HepG2 (cell line): ENCODE results near the gene CCDC83. TPM values are rescaled to one million over a fixed set of nuclear protein-coding genes. Genes with fewer than 3 reads are reported as not detected.

Experiments used
- ASH2L ChIP-seq: fragments of 300-600, 200-600 bp; sonication (generic); IDR thresholded peaks from 2 replicates; pipeline ENCODE4 v1.7.0; 2017; ENCODE audit warnings: low read depth, mild to moderate bottlenecking, moderate library complexity, mixed read lengths, low read length; ENCODE audit not compliant: insufficient read length
- FIP1L1 ChIP-seq: fragments of 200-400 bp; formaldehyde crosslinking; IDR thresholded peaks from 2 replicates; pipeline ENCODE4 v1.6.1; 2018; ENCODE audit warnings: low read depth, mild to moderate bottlenecking, low read length, moderate library complexity, borderline replicate concordance; ENCODE audit not compliant: insufficient read depth
- TCF7L2 ChIP-seq: IDR thresholded peaks from 2 replicates; pipeline ENCODE4 v1.6.1; 2011; ENCODE audit warnings: mild to moderate bottlenecking, low read depth, low read length, moderate library complexity
- YY1 ChIP-seq: IDR thresholded peaks from 2 replicates; pipeline ENCODE4 v1.6.1; 2011; ENCODE audit warnings: low read length, low read depth, moderate library complexity, mild to moderate bottlenecking; ENCODE audit not compliant: insufficient read depth, insufficient replicate concordance
- ZNF34 ChIP-seq: sonication (generic); formaldehyde crosslinking; IDR thresholded peaks from 2 replicates; pipeline ENCODE4 v1.4.0; 2020; ENCODE audit warnings: mild to moderate bottlenecking, missing genetic modification reagents, borderline replicate concordance
- ZNF496 ChIP-seq: sonication (generic); formaldehyde crosslinking; IDR thresholded peaks from 2 replicates; pipeline ENCODE4 v1.8.1; 2023; ENCODE audit warnings: mild to moderate bottlenecking, moderate library complexity, missing genetic modification reagents; ENCODE audit not compliant: insufficient replicate concordance
- ZNF672 ChIP-seq: sonication (generic); formaldehyde crosslinking; IDR thresholded peaks from 2 replicates; pipeline ENCODE4 v1.8.1; 2022; ENCODE audit warnings: missing genetic modification reagents
- ZNF773 ChIP-seq: sonication (generic); formaldehyde crosslinking; IDR thresholded peaks from 2 replicates; pipeline ENCODE4 v1.4.0; 2020; ENCODE audit warnings: missing genetic modification reagents, borderline replicate concordance
- ZNF792 ChIP-seq: IDR thresholded peaks from 2 replicates; pipeline ENCODE4 v1.6.1; 2016
- ZSCAN9 ChIP-seq: IDR thresholded peaks from 2 replicates; pipeline ENCODE4 v1.6.1; 2016; ENCODE audit warnings: borderline replicate concordance
- polyA plus RNA-seq, 8 experiments: library from polyadenylated mRNA; depleted of rRNA in 3 of 8; stranded (reverse) in 7 of 8; unstranded in 1 of 8; fragments of >200 nt; fragmentation: Illumina TruSeq in 4 of 8; extraction: Trizol in 4 of 8; gene quantifications; 2 replicates each; pipeline versions ENCODE4 v1.2.1 to v1.2.3, GENCODE V29; 2011 to 2016; ENCODE audit warnings: low read depth in 4 of 8, missing spikeins in 1 of 8, mixed read lengths in 1 of 8; ENCODE audit not compliant: insufficient read depth in 1 of 8
- total RNA-seq, 5 experiments: library from RNA; depleted of rRNA; stranded (reverse); fragments of >200 nt; fragmentation: Illumina TruSeq; extraction: Trizol; gene quantifications; 2 replicates each; pipeline ENCODE4 v1.2.3, GENCODE V29; 2016; ENCODE audit warnings: low read depth in 1 of 5
- TF ChIP-seq, protein P1 (sequence below): sonication (generic); formaldehyde crosslinking; IDR thresholded peaks from 2 replicates; pipeline ENCODE4 v1.8.0; 2022; ENCODE audit warnings: mild to moderate bottlenecking, missing genetic modification reagents, moderate library complexity
- TF ChIP-seq, protein P2 (sequence below): sonication (generic); formaldehyde crosslinking; IDR thresholded peaks from 2 replicates; pipeline ENCODE4 v1.4.0; 2020; ENCODE audit warnings: low read depth, mild to moderate bottlenecking, missing genetic modification reagents
- TF ChIP-seq, protein P3 (sequence below): sonication (generic); formaldehyde crosslinking; IDR thresholded peaks from 2 replicates; pipeline ENCODE4 v1.9.0; 2021; ENCODE audit warnings: missing genetic modification reagents, mild to moderate bottlenecking, borderline replicate concordance
- TF ChIP-seq, protein P4 (sequence below): sonication (generic); formaldehyde crosslinking; IDR thresholded peaks from one replicate; pipeline ENCODE4 v1.5.1; 2020; ENCODE audit warnings: mild to moderate bottlenecking, missing genetic modification reagents; ENCODE audit errors: not compliant biosample characterization

Gene CCDC83
- total and polyA plus RNA-seq, 2 of the 13 experiments (the other 11 are each of a cell fraction or from before 2014, with no cell fraction given), result not detected

DNA sequence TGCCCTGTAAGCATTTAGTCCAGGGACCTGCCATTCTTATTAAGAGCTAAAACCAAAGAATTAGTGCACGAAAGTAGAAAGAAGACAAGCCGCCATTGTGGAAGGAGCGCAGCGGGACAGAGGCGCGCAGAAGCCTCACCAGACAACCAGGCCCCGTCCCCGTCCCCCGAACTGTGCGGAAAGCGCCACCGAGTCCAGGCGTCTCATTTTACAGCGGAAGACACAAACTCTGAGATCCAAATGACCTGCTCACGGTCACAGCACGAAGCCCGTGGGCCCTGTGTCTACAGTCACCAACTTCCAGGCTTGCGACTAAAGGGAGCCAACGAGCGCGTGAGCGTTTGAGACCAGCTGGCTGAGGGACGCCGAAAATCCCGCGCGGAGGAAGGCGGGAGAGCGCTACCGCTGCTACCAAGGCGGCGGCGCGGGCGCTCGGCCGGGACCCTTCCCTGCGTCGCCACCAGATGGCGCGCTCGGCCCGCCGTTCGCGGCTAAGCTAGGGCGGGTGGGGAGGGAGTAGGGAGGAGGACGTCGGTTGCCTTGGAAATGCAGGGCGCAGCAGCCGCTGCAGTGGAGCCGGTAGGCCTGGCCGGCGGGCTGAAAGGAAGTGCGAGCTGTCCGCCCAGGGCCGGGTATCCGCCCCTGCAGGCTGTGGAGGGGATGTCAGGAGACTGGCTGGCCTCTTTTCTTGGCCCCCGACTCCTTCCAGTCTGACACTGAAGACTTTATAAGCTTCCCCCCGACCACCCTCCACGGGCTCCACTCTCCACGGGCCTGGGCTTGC lies 434 bp upstream of the CCDC83 start (continued):
- TF ChIP-seq, protein P1, sequence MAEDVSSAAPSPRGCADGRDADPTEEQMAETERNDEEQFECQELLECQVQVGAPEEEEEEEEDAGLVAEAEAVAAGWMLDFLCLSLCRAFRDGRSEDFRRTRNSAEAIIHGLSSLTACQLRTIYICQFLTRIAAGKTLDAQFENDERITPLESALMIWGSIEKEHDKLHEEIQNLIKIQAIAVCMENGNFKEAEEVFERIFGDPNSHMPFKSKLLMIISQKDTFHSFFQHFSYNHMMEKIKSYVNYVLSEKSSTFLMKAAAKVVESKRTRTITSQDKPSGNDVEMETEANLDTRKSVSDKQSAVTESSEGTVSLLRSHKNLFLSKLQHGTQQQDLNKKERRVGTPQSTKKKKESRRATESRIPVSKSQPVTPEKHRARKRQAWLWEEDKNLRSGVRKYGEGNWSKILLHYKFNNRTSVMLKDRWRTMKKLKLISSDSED (CRISPR knock-in tag), result no peak
- TF ChIP-seq ZNF672 (no peak), ZNF496 (no peak), ZSCAN9 (CRISPR knock-in tag) (peak; percentile 67; the same call in 1 of the 2 replicates), ZNF792 (CRISPR knock-in tag) (peak; percentile 92), ZNF34 (0 out of 2 replicates have a peak, but pooled peaks have one; percentile 62), FIP1L1 (no peak; the same call in 1 of the 2 replicates), ZNF773 (peak; percentile 80; the same call in 1 of the 2 replicates), YY1 (peak; percentile 73), TCF7L2 (no peak), ASH2L (peak; percentile 87)
- TF ChIP-seq, protein P2, sequence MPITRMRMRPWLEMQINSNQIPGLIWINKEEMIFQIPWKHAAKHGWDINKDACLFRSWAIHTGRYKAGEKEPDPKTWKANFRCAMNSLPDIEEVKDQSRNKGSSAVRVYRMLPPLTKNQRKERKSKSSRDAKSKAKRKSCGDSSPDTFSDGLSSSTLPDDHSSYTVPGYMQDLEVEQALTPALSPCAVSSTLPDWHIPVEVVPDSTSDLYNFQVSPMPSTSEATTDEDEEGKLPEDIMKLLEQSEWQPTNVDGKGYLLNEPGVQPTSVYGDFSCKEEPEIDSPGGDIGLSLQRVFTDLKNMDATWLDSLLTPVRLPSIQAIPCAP, result peak; percentile 52; the same call in 1 of the 2 replicates
- TF ChIP-seq, protein P3, sequence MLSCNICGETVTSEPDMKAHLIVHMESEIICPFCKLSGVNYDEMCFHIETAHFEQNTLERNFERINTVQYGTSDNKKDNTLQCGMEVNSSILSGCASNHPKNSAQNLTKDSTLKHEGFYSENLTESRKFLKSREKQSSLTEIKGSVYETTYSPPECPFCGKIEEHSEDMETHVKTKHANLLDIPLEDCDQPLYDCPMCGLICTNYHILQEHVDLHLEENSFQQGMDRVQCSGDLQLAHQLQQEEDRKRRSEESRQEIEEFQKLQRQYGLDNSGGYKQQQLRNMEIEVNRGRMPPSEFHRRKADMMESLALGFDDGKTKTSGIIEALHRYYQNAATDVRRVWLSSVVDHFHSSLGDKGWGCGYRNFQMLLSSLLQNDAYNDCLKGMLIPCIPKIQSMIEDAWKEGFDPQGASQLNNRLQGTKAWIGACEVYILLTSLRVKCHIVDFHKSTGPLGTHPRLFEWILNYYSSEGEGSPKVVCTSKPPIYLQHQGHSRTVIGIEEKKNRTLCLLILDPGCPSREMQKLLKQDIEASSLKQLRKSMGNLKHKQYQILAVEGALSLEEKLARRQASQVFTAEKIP (CRISPR knock-in tag), result no peak
- TF ChIP-seq, protein P4, sequence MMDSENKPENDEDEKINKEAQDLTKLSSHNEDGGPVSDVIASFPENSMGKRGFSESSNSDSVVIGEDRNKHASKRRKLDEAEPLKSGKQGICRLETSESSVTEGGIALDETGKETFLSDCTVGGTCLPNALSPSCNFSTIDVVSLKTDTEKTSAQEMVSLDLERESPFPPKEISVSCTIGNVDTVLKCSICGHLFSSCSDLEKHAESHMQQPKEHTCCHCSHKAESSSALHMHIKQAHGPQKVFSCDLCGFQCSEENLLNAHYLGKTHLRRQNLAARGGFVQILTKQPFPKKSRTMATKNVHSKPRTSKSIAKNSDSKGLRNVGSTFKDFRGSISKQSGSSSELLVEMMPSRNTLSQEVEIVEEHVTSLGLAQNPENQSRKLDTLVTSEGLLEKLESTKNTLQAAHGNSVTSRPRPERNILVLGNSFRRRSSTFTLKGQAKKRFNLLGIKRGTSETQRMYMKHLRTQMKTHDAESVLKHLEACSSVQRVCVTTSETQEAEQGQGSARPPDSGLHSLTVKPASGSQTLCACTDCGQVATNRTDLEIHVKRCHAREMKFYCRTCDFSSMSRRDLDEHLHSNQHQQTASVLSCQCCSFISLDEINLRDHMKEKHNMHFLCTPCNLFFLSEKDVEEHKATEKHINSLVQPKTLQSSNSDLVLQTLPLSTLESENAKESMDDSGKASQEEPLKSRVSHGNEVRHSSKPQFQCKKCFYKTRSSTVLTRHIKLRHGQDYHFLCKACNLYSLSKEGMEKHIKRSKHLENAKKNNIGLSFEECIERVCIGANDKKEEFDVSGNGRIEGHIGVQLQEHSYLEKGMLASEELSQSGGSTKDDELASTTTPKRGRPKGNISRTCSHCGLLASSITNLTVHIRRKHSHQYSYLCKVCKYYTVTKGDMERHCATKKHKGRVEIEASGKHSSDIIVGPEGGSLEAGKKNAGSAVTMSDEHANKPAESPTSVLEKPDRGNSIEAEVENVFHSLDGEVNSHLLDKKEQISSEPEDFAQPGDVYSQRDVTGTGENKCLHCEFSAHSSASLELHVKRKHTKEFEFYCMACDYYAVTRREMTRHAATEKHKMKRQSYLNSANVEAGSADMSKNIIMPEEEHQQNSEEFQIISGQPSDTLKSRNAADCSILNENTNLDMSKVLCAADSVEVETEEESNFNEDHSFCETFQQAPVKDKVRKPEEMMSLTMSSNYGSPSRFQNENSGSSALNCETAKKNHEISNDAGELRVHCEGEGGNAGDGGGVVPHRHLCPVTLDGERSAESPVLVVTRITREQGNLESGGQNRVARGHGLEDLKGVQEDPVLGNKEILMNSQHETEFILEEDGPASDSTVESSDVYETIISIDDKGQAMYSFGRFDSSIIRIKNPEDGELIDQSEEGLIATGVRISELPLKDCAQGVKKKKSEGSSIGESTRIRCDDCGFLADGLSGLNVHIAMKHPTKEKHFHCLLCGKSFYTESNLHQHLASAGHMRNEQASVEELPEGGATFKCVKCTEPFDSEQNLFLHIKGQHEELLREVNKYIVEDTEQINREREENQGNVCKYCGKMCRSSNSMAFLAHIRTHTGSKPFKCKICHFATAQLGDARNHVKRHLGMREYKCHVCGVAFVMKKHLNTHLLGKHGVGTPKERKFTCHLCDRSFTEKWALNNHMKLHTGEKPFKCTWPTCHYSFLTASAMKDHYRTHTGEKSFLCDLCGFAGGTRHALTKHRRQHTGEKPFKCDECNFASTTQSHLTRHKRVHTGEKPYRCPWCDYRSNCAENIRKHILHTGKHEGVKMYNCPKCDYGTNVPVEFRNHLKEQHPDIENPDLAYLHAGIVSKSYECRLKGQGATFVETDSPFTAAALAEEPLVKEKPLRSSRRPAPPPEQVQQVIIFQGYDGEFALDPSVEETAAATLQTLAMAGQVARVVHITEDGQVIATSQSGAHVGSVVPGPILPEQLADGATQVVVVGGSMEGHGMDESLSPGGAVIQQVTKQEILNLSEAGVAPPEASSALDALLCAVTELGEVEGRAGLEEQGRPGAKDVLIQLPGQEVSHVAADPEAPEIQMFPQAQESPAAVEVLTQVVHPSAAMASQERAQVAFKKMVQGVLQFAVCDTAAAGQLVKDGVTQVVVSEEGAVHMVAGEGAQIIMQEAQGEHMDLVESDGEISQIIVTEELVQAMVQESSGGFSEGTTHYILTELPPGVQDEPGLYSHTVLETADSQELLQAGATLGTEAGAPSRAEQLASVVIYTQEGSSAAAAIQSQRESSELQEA, result peak; percentile 89
